ENCODE data around the gene PDE4B. TPM values are rescaled to one million over a fixed set of nuclear protein-coding genes. Genes with fewer than 3 reads are reported as not detected.

PDE4B gene
- total RNA-seq, 4 donors from 2014 or later, result 0.08 to 6.7 (median 3.4) TPM

GRCh38 chr1:66325594-66326380 lies 533.1 kb downstream of the PDE4B start:
- no peak for DNase-seq
- no peaks in the 10 kb centered on the region for H3K36me3 ChIP-seq
- WGBS, 2 donors, result 91 to 93% methylated on average over 5 of the region's 5 CpGs
- intact Hi-C loops (cut with DNase I), result loop anchor here (10.0 kb wide), 1 partner anchor 51 kb away; no protein-coding TSS in a partner anchor
- H3K27me3 ChIP-seq, result no peaks in the 10 kb centered on the region
- H3K4me1 ChIP-seq, result peaks cover 0 to 3% (median 0%) of the 10 kb centered on the region in 3 donors
- no peaks in the 10 kb centered on the region for H3K9me3 ChIP-seq
- TF ChIP-seq CTCF (IDR thresholded peaks at IDR 0.05) (no peak), POLR2A (IDR thresholded peaks at IDR 0.05) (no peak)
- H3K4me3 ChIP-seq, result no peak overlapping the region
- no peak overlapping the region for H3K27ac ChIP-seq

- Histone ChIP-seq H3K27ac (no peak overlapping the region), H3K36me3 (no peaks in the 10 kb centered on the region), H3K27me3 (no peaks in the 10 kb centered on the region), H3K4me1 (peaks cover 0 to 13% (median 3%) of the 10 kb centered on the region in 3 donors), H3K4me3 (no peak overlapping the region), H3K9me3 (no peaks in the 10 kb centered on the region)
- intact Hi-C loops (cut with DNase I), result loop anchor here (10.0 kb wide), 1 partner anchor 52 kb away; no protein-coding TSS in a partner anchor
- no peak for TF ChIP-seq POLR2A (IDR thresholded peaks at IDR 0.05)
- DNase-seq, result no peak
Observed at GRCh38 chr1:66326867-66327266, 534.2 kb downstream of the PDE4B start.

- intact Hi-C loops (cut with DNase I), result loop anchor here (10.0 kb wide), 1 partner anchor 53 kb away; no protein-coding TSS in a partner anchor
- H3K27ac ChIP-seq, result no peak overlapping the region
- no peak for DNase-seq
- H3K4me3 ChIP-seq, result no peak overlapping the region
- no peaks in the 10 kb centered on the region for H3K9me3 ChIP-seq
- no peak for TF ChIP-seq CTCF (IDR thresholded peaks at IDR 0.05)
- TF ChIP-seq POLR2A (IDR thresholded peaks at IDR 0.05), result no peak
- no peaks in the 10 kb centered on the region for H3K27me3 ChIP-seq
- WGBS, 2 donors, result 75 to 88% methylated on average over 2 of the region's 2 CpGs
- H3K36me3 ChIP-seq, result no peaks in the 10 kb centered on the region
- H3K4me1 ChIP-seq, result peaks cover 0 to 20% (median 3%) of the 10 kb centered on the region in 3 donors
Observed at GRCh38 chr1:66327588-66327987, 534.9 kb downstream of the PDE4B start.

- Histone ChIP-seq H3K4me3 (no peak overlapping the region), H3K27ac (no peak overlapping the region), H3K4me1 (peaks cover 0 to 31% (median 3%) of the 10 kb centered on the region in 3 donors), H3K27me3 (no peaks in the 10 kb centered on the region), H3K9me3 (no peaks in the 10 kb centered on the region), H3K36me3 (no peaks in the 10 kb centered on the region)
- intact Hi-C loops (cut with DNase I), result loop anchor here (10.0 kb wide), 1 partner anchor 54 kb away; no protein-coding TSS in a partner anchor
- no peak for TF ChIP-seq POLR2A (IDR thresholded peaks at IDR 0.05)
- no peak for TF ChIP-seq CTCF (IDR thresholded peaks at IDR 0.05)
- DNase-seq, result no peak
- 71 to 94% methylated on average over 2 to 3 of the region's 3 CpGs for WGBS, 2 donors
Observed at GRCh38 chr1:66328896-66329295, 536.2 kb downstream of the PDE4B start.

- TF ChIP-seq POLR2A (IDR thresholded peaks at IDR 0.05) (peak in 1 of 4 donors; percentile 14), CTCF (IDR thresholded peaks at IDR 0.05) (no peak)
- intact Hi-C loops (cut with DNase I), result no loop called here
Observed at GRCh38 chr1:66330722-66331141, 538.0 kb downstream of the PDE4B start.

More at GRCh38 chr1:66330722-66331141, 538.0 kb downstream of the PDE4B start:
- Histone ChIP-seq H3K27me3 (no peaks in the 10 kb centered on the region), H3K4me3 (no peak overlapping the region), H3K36me3 (no peaks in the 10 kb centered on the region), H3K27ac (peak overlapping the region in 3 of 4 donors; percentile 26 to 87 (median 66)), H3K4me1 (peaks cover 5 to 50% (median 14%) of the 10 kb centered on the region in 3 donors), H3K9me3 (no peaks in the 10 kb centered on the region)
- DNase-seq, result no peak
- WGBS, 2 donors, result 48 to 60% methylated on average over 4 of the region's 4 CpGs

Data from esophagus squamous epithelium (tissue), 5 donors.